ENCODE measurements around the gene STX5. TPM values are rescaled to one million over a fixed set of nuclear protein-coding genes. Genes with fewer than 3 reads are reported as not detected.

Gene STX5
- total and polyA plus RNA-seq, 10 of the 15 experiments (the other 5 are each of a cell fraction or from before 2014, with no cell fraction given): 3.8 to 35.4 (median 27.4) TPM

DNA sequence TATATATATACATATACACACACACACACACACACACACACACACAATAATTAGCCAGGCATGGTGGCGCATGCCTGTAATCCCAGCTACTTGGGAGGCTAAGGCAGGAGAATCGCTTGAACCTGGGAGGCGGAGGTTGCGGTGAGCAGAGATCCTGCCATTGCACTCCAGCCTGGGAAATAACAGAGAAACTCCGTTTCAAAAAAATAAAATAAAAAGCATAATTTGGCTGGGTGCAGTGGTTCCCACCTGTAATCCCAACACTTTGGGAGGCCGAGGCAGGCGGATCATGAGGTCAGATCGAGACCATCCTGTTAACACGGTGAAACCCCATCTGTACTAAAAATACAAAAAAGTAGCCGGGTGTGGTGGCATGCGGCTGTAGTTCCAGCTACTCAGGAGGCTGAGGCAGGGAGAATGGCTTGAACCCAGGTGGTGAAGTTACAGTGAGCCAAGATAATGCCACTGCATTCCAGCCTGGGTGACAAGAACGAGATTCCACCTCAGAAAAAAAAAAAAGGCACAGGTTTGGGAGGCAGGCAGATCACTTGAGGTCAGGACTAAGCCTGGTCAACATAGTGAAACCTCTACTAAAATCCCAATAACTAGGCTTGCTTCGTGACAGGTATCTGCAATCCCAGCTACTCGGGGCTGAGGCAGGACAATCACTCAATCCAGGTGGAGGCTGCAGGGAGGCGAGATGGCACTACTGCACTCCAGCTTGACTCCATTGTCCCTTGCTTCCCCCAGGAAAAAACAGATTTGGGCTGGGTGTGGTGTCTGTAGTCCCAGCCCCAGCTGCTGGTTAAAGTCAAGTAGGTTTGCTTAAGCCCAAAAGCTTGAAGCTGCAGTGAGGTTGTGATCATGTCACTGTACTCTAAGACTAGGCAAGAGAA, 19.3 kb upstream of the STX5 start:
- H3K4me2 ChIP-seq (ENCODE audit: control insufficient read depth, insufficient read depth): peak overlapping the region; percentile 94; the same call in 1 of the 2 replicates
- peak overlapping the region; percentile 5; the same call in 1 of the 2 replicates for H3K9ac ChIP-seq (ENCODE audit: control insufficient read depth, insufficient read depth, low read length)
- SMC1A ChIA-PET (ENCODE audit: uncharacterized antibody, unreplicated experiment): interaction anchor here (1.0 to 2.1 kb wide), 5 partner anchors 10 to 142 kb away, joined by 3 to 6 read pairs (median 3); partner anchors contain the start of gene SLC3A2

More for the DNA sequence above, 19.3 kb upstream of the STX5 start:
- WGBS (ENCODE audit: insufficient coverage, insufficient replicate concordance, low lambda C conversion rate, missing lambda C conversion rate): 23% methylated on average over 15 of the region's 15 CpGs
- Histone ChIP-seq H3K4me3 (no peak overlapping the region), H3K36me3 (ENCODE audit: control insufficient read depth in 2 of 2, insufficient read depth in 2 of 2, low read length in 1 of 2) (peaks cover 17 to 32% of the 10 kb centered on the region in 2 experiments), H3K27ac (ENCODE audit: control insufficient read depth, insufficient read depth) (no peak overlapping the region), H3K4me1 (ENCODE audit: control insufficient read depth, insufficient read depth, low read length) (peaks cover 17% of the 10 kb centered on the region), H3K27me3 (replicated peaks in 1 of 2; ENCODE audit: control insufficient read depth in 2 of 2, insufficient read depth in 2 of 2, low read length in 1 of 2) (no peaks in the 10 kb centered on the region), H4K20me1 (ENCODE audit: control insufficient read depth, insufficient read depth) (0 out of 2 replicates have a peak, but pooled peaks cover 3% of the 10 kb centered on the region), H3K79me2 (ENCODE audit: control insufficient read depth, insufficient read depth, low read length) (peaks cover 47% of the 10 kb centered on the region), H3K9me3 (replicated peaks; ENCODE audit: control insufficient read depth, insufficient read depth, low read length) (no peaks in the 10 kb centered on the region), H2AFZ (ENCODE audit: control insufficient read depth, low read depth, low read length) (no peak overlapping the region)
- FAIRE-seq (no peak), DNase-seq (ENCODE audit: low read depth, low spot score) (no peak), ATAC-seq (peak; percentile 4)
- intact Hi-C loops (cut with micrococcal nuclease; ENCODE audit: unreplicated experiment) (no loop called here), in situ Hi-C loops (cut with MboI) (no loop called here)
- ChIA-PET POLR2A (interaction anchor here (0.6 to 7.8 kb wide), 9 partner anchors 7 to 97 kb away, joined by 3 to 66 read pairs (median 4); partner anchors contain the start of gene ZBTB3), CTCF (interaction anchor here (0.9 to 2.6 kb wide), 8 partner anchors 8 to 65 kb away, joined by 3 to 6 read pairs (median 4); partner anchors contain the start of gene SLC3A2), RAD21 (ENCODE audit: unreplicated experiment) (interaction anchor here (1.5 kb wide), 1 partner anchor 10 kb away, joined by 3 read pairs; no protein-coding TSS in a partner anchor)
- no TSS peak for BruUV-seq (replicated peaks)
- TF ChIP-seq, protein P1, sequence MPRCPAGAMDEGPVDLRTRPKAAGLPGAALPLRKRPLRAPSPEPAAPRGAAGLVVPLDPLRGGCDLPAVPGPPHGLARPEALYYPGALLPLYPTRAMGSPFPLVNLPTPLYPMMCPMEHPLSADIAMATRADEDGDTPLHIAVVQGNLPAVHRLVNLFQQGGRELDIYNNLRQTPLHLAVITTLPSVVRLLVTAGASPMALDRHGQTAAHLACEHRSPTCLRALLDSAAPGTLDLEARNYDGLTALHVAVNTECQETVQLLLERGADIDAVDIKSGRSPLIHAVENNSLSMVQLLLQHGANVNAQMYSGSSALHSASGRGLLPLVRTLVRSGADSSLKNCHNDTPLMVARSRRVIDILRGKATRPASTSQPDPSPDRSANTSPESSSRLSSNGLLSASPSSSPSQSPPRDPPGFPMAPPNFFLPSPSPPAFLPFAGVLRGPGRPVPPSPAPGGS (IDR thresholded peaks at IDR 0.05; ENCODE audit: borderline replicate concordance, insufficient read depth, low read depth, low read length, poor library complexity, severe bottlenecking): peak; percentile 68
- peak; percentile 88 for TF ChIP-seq PML (IDR thresholded peaks at IDR 0.05; ENCODE audit: low read length)
- TF ChIP-seq CREM (IDR thresholded peaks at IDR 0.05; ENCODE audit: low read depth): 0 out of 2 replicates have a peak, but pooled peaks have one; percentile 13
- TF ChIP-seq NFIC (IDR thresholded peaks at IDR 0.05; ENCODE audit: low read depth, low read length): peak; percentile 25; the same call in 1 of the 2 replicates
- peak; percentile 66 for TF ChIP-seq POLR2AphosphoS5 (IDR thresholded peaks at IDR 0.05; ENCODE audit: low read length)
- TF ChIP-seq FOXM1 (IDR thresholded peaks at IDR 0.05; ENCODE audit: low read depth, low read length): peak; percentile 34; the same call in 1 of the 2 replicates
- TF ChIP-seq, protein P2, sequence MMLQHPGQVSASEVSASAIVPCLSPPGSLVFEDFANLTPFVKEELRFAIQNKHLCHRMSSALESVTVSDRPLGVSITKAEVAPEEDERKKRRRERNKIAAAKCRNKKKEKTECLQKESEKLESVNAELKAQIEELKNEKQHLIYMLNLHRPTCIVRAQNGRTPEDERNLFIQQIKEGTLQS (IDR thresholded peaks at IDR 0.05; ENCODE audit: borderline replicate concordance, extremely low read depth, low read depth, low read length): no peak
- no peak for TF ChIP-seq KAT2A (conservative IDR thresholded peaks at IDR 0.05; ENCODE audit: control insufficient read depth, low read depth, low read length)
- TF ChIP-seq, protein P3, sequence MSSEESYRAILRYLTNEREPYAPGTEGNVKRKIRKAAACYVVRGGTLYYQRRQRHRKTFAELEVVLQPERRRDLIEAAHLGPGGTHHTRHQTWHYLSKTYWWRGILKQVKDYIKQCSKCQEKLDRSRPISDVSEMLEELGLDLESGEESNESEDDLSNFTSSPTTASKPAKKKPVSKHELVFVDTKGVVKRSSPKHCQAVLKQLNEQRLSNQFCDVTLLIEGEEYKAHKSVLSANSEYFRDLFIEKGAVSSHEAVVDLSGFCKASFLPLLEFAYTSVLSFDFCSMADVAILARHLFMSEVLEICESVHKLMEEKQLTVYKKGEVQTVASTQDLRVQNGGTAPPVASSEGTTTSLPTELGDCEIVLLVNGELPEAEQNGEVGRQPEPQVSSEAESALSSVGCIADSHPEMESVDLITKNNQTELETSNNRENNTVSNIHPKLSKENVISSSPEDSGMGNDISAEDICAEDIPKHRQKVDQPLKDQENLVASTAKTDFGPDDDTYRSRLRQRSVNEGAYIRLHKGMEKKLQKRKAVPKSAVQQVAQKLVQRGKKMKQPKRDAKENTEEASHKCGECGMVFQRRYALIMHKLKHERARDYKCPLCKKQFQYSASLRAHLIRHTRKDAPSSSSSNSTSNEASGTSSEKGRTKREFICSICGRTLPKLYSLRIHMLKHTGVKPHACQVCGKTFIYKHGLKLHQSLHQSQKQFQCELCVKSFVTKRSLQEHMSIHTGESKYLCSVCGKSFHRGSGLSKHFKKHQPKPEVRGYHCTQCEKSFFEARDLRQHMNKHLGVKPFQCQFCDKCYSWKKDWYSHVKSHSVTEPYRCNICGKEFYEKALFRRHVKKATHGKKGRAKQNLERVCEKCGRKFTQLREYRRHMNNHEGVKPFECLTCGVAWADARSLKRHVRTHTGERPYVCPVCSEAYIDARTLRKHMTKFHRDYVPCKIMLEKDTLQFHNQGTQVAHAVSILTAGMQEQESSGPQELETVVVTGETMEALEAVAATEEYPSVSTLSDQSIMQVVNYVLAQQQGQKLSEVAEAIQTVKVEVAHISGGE (CRISPR knock-in tag; IDR thresholded peaks at IDR 0.05): no peak
- peak; percentile 97 for TF ChIP-seq MTA3 (IDR thresholded peaks at IDR 0.05; ENCODE audit: borderline replicate concordance, low read length)
- peak; percentile 10; the same call in 1 of the 2 replicates for TF ChIP-seq RUNX3 (IDR thresholded peaks at IDR 0.05; ENCODE audit: low read length)
- peak; percentile 90 for TF ChIP-seq ZBED1 (IDR thresholded peaks at IDR 0.05; ENCODE audit: borderline replicate concordance)
- peak; percentile 22; the same call in 1 of the 2 replicates for TF ChIP-seq SMAD5 (IDR thresholded peaks at IDR 0.05; ENCODE audit: low read depth)
- TF ChIP-seq POLR2A (IDR thresholded peaks at IDR 0.05; ENCODE audit: low read depth, low read length): peak; percentile 66
- TF ChIP-seq POLR2AphosphoS2 (IDR thresholded peaks at IDR 0.05; ENCODE audit: low read depth, low read length): peak; percentile 13; the same call in 1 of the 2 replicates
